Measurements from ENCODE around the gene YRDC.

YRDC gene

GRCh38 chr1:37844536-37844935 is 36.5 kb upstream of the YRDC start:
- no peak overlapping the region for H3K4me3 ChIP-seq (ENCODE audit: low read depth, low read length)
- no peaks in the 10 kb centered on the region for H3K9me3 ChIP-seq (ENCODE audit: severe bottlenecking)
- TF ChIP-seq CTCF (IDR thresholded peaks at IDR 0.05; ENCODE audit: low read depth, low read length) = no peak
- H3K27me3 ChIP-seq (ENCODE audit: insufficient read depth, low read depth, severe bottlenecking) = no peaks in the 10 kb centered on the region
- DNase-seq = no peak
- no peak overlapping the region for H3K27ac ChIP-seq
- H3K36me3 ChIP-seq = peaks cover 11% of the 10 kb centered on the region

GRCh38 chr1:37841652-37842051 is 33.6 kb upstream of the YRDC start:
- TF ChIP-seq CTCF (IDR thresholded peaks at IDR 0.05; ENCODE audit: low read depth, low read length) = no peak

GRCh38 chr1:37840711-37841110 is 32.7 kb upstream of the YRDC start:
- DNase-seq = no peak
- no peak for TF ChIP-seq CTCF (IDR thresholded peaks at IDR 0.05; ENCODE audit: low read depth, low read length)
- Histone ChIP-seq H3K9me3 (ENCODE audit: severe bottlenecking) (no peaks in the 10 kb centered on the region), H3K27me3 (ENCODE audit: insufficient read depth, low read depth, severe bottlenecking) (no peaks in the 10 kb centered on the region), H3K27ac (no peak overlapping the region), H3K36me3 (peaks cover 41% of the 10 kb centered on the region), H3K4me3 (ENCODE audit: low read depth, low read length) (no peak overlapping the region)

More at GRCh38 chr1:37841652-37842051, 33.6 kb upstream of the YRDC start:
- H3K27me3 ChIP-seq (ENCODE audit: insufficient read depth, low read depth, severe bottlenecking) = no peaks in the 10 kb centered on the region
- no peak for DNase-seq
- H3K4me3 ChIP-seq (ENCODE audit: low read depth, low read length) = no peak overlapping the region
- no peaks in the 10 kb centered on the region for H3K9me3 ChIP-seq (ENCODE audit: severe bottlenecking)
- no peak overlapping the region for H3K27ac ChIP-seq
- H3K36me3 ChIP-seq = peaks cover 32% of the 10 kb centered on the region

GRCh38 chr1:37839676-37840075 is 31.7 kb upstream of the YRDC start:
- Histone ChIP-seq H3K4me3 (ENCODE audit: low read depth, low read length) (no peak overlapping the region), H3K36me3 (peaks cover 46% of the 10 kb centered on the region), H3K27ac (no peak overlapping the region), H3K9me3 (ENCODE audit: severe bottlenecking) (no peaks in the 10 kb centered on the region), H3K27me3 (ENCODE audit: insufficient read depth, low read depth, severe bottlenecking) (no peaks in the 10 kb centered on the region)
- no peak for TF ChIP-seq CTCF (IDR thresholded peaks at IDR 0.05; ENCODE audit: low read depth, low read length)
- DNase-seq = no peak

GRCh38 chr1:37836788-37837187 is 28.8 kb upstream of the YRDC start:
- Histone ChIP-seq H3K9me3 (ENCODE audit: severe bottlenecking) (no peaks in the 10 kb centered on the region), H3K27me3 (ENCODE audit: insufficient read depth, low read depth, severe bottlenecking) (no peaks in the 10 kb centered on the region), H3K4me3 (ENCODE audit: low read depth, low read length) (no peak overlapping the region), H3K27ac (no peak overlapping the region), H3K36me3 (peaks cover 67% of the 10 kb centered on the region)
- TF ChIP-seq CTCF (IDR thresholded peaks at IDR 0.05; ENCODE audit: low read depth, low read length) = no peak
- DNase-seq = no peak

- no peak for TF ChIP-seq CTCF (IDR thresholded peaks at IDR 0.05; ENCODE audit: low read depth, low read length)
- Histone ChIP-seq H3K4me3 (ENCODE audit: low read depth, low read length) (no peak overlapping the region), H3K9me3 (ENCODE audit: severe bottlenecking) (no peaks in the 10 kb centered on the region), H3K27me3 (ENCODE audit: insufficient read depth, low read depth, severe bottlenecking) (no peaks in the 10 kb centered on the region), H3K36me3 (peaks cover 55% of the 10 kb centered on the region), H3K27ac (no peak overlapping the region)
- no peak for DNase-seq
Measured at GRCh38 chr1:37831809-37832208, 23.8 kb upstream of the YRDC start.
